HG03097 (cell line): ENCODE results near the gene ZFAND6.

Experiments used
- ATAC-seq: cut with Tn5 transposase; IDR thresholded peaks from one replicate; pipeline ENCODE4 v1.9.1; 2021; ENCODE audit not compliant: unreplicated experiment, low FRiP score

The ZFAND6 gene

DNA sequence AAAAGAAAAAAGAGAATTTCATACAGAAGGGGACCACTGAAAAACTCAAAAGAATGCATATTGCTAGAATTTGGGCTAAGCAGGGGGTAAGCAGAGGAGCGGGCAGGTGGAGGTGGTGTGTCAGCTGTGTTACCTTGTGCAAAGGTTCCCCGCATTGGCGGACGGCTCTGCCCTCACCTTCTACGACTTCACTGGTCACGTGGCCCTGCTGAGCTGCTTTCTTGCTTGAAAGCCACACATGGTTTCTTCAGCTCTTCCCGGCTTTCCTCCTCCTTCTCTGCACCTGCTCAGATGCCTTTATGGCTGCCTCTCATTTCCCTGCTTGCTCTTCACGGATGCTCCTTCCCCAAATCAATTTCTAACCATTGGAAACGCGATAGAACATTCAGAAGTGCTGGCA, 123.8 kb downstream of the ZFAND6 start:
- no peak for ATAC-seq

DNA sequence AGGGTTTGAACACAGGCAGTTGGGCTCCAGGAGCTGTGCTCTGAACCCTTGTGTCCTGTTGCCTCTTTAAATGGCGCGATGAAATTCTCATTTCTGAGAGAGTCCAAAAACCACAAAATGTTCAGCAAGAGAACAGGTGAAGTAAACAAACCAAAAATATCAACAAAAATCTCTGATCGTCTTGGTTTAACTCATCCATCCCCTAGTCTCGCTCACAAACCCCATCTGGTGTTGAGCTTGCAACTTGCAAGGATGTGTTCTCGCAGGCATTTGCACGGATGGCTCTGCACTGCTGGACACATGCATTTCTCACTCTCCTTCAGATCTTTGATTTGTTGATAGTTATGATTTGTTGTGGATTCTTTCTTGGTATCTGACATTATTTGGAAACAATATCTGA, 124.4 kb downstream of the ZFAND6 start:
- no peak for ATAC-seq

DNA sequence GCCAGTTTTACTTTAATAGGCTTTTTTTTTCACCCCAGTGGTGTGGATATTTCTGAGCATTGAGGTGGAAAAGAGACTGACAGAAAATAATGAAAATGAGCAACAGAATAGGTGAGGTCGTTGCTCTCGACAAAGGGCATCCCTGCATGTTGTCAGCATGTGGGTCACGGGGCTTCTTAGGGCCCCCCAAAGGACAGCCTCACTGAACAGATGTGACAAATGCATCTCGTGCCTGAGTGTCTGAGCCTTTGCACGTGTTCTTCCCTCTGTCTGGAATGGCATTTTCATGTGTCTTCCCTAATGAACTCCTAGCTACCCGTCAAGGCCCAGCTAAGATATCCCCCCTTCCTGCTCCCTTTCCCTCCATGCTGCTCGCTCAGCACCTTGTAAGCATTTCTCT, 125.1 kb downstream of the ZFAND6 start:
- ATAC-seq: no peak

DNA sequence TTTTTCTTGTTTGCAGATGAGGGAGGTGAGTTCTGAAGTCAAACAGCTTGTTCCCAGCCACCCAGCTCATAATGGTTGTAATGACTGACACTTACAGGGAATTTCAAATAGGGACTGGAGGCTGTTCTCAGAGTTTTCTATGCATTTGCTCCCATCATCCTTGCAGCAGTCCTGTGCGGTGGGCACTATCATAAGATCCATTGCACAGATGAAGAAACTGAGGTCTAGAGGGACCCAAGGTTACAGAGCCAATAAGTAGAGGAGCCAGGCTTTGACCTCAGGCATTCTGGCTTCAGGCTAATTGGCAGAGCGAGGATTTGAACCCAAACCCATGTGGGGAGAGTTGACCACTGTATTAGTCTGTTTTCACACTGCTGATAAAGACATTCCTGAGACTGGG, 125.7 kb downstream of the ZFAND6 start:
- no peak for ATAC-seq

- ATAC-seq: no peak
These were observed 126.6 kb downstream of the ZFAND6 start for GRCh38 chr15:80186066-80186465.

GRCh38 chr15:80186597-80186996, 127.1 kb downstream of the ZFAND6 start:
- ATAC-seq: no peak
